Endothelial cell of umbilical vein (primary cell): ENCODE results near the gene HOXA1. TPM values are rescaled to one million over a fixed set of nuclear protein-coding genes. Genes with fewer than 3 reads are reported as not detected.

Experiments used
- BruUV-seq: library from RNA; stranded (reverse); fragments of 400-500 nt; replicated peaks from 2 replicates; lab custom pipeline; 2021; lab: Mats Ljungman, UMichigan
- CTCF ChIA-PET: fragments of 300-600, 350-600 bp; sonication (Branson Sonifier 250); formaldehyde crosslinking; loops from one replicate; lab custom pipeline; 2021; ENCODE audit warnings: antibody characterized with exemption, inconsistent platforms; lab: Charles Lee
- POLR2A ChIA-PET: fragments of 300-600, 350-600 bp; sonication (Branson Sonifier 250); formaldehyde crosslinking; loops from one replicate; lab custom pipeline; 2021; ENCODE audit warnings: antibody characterized with exemption, inconsistent platforms; lab: Charles Lee
- DNase-seq: peaks from one replicate; pipeline ENCODE4 v3.0.0-alpha.2; 2011; ENCODE audit warnings: low read depth, low spot score
- FAIRE-seq: peaks from 2 replicates; lab custom pipeline; 2011; peaks lifted over from hg19 to GRCh38; lab: Jason Lieb, UNC
- H2AFZ ChIP-seq: 2 replicates; pipeline ENCODE4 v1.6.0; 2012; ENCODE audit warnings: low read depth, low read length, control low read depth, inconsistent platforms
- H3K27ac ChIP-seq: 2 replicates; pipeline ENCODE4 v1.5.1; 2011; ENCODE audit warnings: low read depth, mild to moderate bottlenecking, control low read depth, low read length, moderate library complexity; ENCODE audit not compliant: insufficient read depth
- H3K27me3 ChIP-seq, 2 experiments: 2 replicates each; pipeline versions ENCODE4 v1.6.0 to v1.6.1; 2011; ENCODE audit warnings: low read length in 2 of 2, mixed read lengths in 1 of 2; ENCODE audit not compliant: control insufficient read depth in 2 of 2, insufficient read depth in 2 of 2
- H3K36me3 ChIP-seq, 2 experiments: 2 replicates in 1 of 2; 3 replicates in 1 of 2; pipeline ENCODE4 v1.5.1; 2011; ENCODE audit warnings: low read length in 2 of 2, mild to moderate bottlenecking in 1 of 2, moderate library complexity in 1 of 2; ENCODE audit not compliant: control insufficient read depth in 2 of 2, insufficient read depth in 2 of 2; ENCODE audit errors: extremely low read depth in 1 of 2
- H3K4me1 ChIP-seq: 3 replicates; pipeline ENCODE4 v1.5.1; 2011; ENCODE audit warnings: mild to moderate bottlenecking, low read length; ENCODE audit not compliant: control insufficient read depth, insufficient read depth; ENCODE audit errors: extremely low read depth
- H3K4me2 ChIP-seq: 2 replicates; pipeline ENCODE4 v1.6.1; 2011; ENCODE audit warnings: low read length, control low read depth, mixed read lengths; ENCODE audit not compliant: insufficient read depth
- H3K4me3 ChIP-seq, 3 experiments: fragments of 200-600 bp in 1 of 3; sonication (generic), shearing (Covaris generic) in 1 of 3; replicated peaks in 1 of 3; 2 replicates each; pipeline ENCODE4 v1.5.1; 2011 to 2016; ENCODE audit warnings: control low read depth in 3 of 3, low read length in 3 of 3, mild to moderate bottlenecking in 2 of 3, inconsistent platforms in 1 of 3, low read depth in 1 of 3, moderate library complexity in 1 of 3; ENCODE audit not compliant: insufficient read depth in 1 of 3
- H3K79me2 ChIP-seq: 2 replicates; pipeline ENCODE4 v1.6.0; 2012; ENCODE audit warnings: low read length, inconsistent platforms; ENCODE audit not compliant: control insufficient read depth, insufficient read depth
- H3K9ac ChIP-seq: replicated peaks from 2 replicates; pipeline ENCODE3; 2011; ENCODE audit warnings: low read length, control low read depth; ENCODE audit not compliant: insufficient read depth; ENCODE audit errors: extremely low read depth
- H3K9me1 ChIP-seq: replicated peaks from 3 replicates; pipeline ENCODE4 v1.6.0; 2011; ENCODE audit warnings: mild to moderate bottlenecking, low read length; ENCODE audit not compliant: control insufficient read depth, insufficient read depth; ENCODE audit errors: extremely low read depth
- H3K9me3 ChIP-seq: replicated peaks from 2 replicates; pipeline ENCODE4 v1.5.1; 2012; ENCODE audit warnings: low read length, inconsistent platforms; ENCODE audit not compliant: control insufficient read depth, insufficient read depth
- H4K20me1 ChIP-seq: replicated peaks from 2 replicates; pipeline ENCODE3; 2011; ENCODE audit warnings: mild to moderate bottlenecking, low read length; ENCODE audit not compliant: control insufficient read depth, insufficient read depth; ENCODE audit errors: extremely low read depth
- MAX ChIP-seq: IDR thresholded peaks from 2 replicates; pipeline ENCODE4 v1.6.1; 2011; ENCODE audit not compliant: insufficient read depth, insufficient read length
- MYC ChIP-seq: IDR thresholded peaks from one replicate; pipeline ENCODE4 v1.6.1; 2011; ENCODE audit warnings: mild to moderate bottlenecking, low read depth, low read length
- POLR2A ChIP-seq: IDR thresholded peaks from 2 replicates; pipeline ENCODE4 v1.6.1; 2012; ENCODE audit warnings: low read depth, mild to moderate bottlenecking, control low read depth, low read length
- dilution Hi-C: fragments of 300-500 bp; cut with MboI; formaldehyde crosslinking; loops from one replicate; pipeline ENCODE4 v1.15.0; 2019; ENCODE audit warnings: low sequenced_read_pairs; ENCODE audit not compliant: extremely low pct_ligation_motif_present
- intact Hi-C: fragments of 100-400 bp; cut with micrococcal nuclease; formaldehyde crosslinking; loops from one replicate; pipeline ENCODE4 v1.10.0; 2022
- polyA plus RNA-seq, 4 experiments: library from polyadenylated mRNA; depleted of rRNA in 3 of 4; stranded (reverse) in 3 of 4; unstranded in 1 of 4; fragments of >200 nt; gene quantifications; 2 replicates each; pipeline versions ENCODE4 v1.2.1 to v1.2.3, GENCODE V29; 2011 to 2012; ENCODE audit warnings: missing spikeins in 1 of 4
- total RNA-seq: library from RNA; stranded (reverse); gene quantifications from 2 replicates; pipeline ENCODE4 v1.2.3, GENCODE V29; 2021

Gene HOXA1
- total and polyA plus RNA-seq, 2 donors (not counting 3 experiments of a cell fraction or from before 2014, with no cell fraction given), result 1.2 to 2.4 TPM

GRCh38 chr7:27071622-27072390, 24.0 kb downstream of the HOXA1 start:
- H3K27ac ChIP-seq, result no peak overlapping the region
- no peak overlapping the region for H3K9ac ChIP-seq
- H3K4me2 ChIP-seq, result no peak overlapping the region
- H4K20me1 ChIP-seq, result no peaks in the 10 kb centered on the region
- H3K9me3 ChIP-seq, result no peaks in the 10 kb centered on the region
- no peaks in the 10 kb centered on the region for H3K79me2 ChIP-seq
- no peak overlapping the region for H2AFZ ChIP-seq
- CTCF ChIA-PET, result interaction anchor here (0.7 to 0.8 kb wide), 2 partner anchors 14 to 22 kb away, joined by 3 read pairs; no protein-coding TSS in a partner anchor
- H3K36me3 ChIP-seq, result no peaks in the 10 kb centered on the region
- BruUV-seq, result no TSS peak
- H3K4me3 ChIP-seq, result no peak overlapping the region
- intact Hi-C loops (no loop called here), dilution Hi-C loops (no loop called here)
- no peak for FAIRE-seq
- POLR2A ChIA-PET, result no interaction called here
- DNase-seq, result no peak
- no peak for TF ChIP-seq MYC
- TF ChIP-seq POLR2A, result no peak
- H3K9me1 ChIP-seq, result no peaks in the 10 kb centered on the region
- no peaks in the 10 kb centered on the region for H3K27me3 ChIP-seq
- no peaks in the 10 kb centered on the region for H3K4me1 ChIP-seq

- Histone ChIP-seq H3K4me3 (no peak overlapping the region), H3K9ac (no peak overlapping the region), H4K20me1 (no peaks in the 10 kb centered on the region), H3K27me3 (no peaks in the 10 kb centered on the region), H2AFZ (no peak overlapping the region), H3K9me1 (no peaks in the 10 kb centered on the region), H3K4me1 (peaks cover 5% of the 10 kb centered on the region), H3K79me2 (no peaks in the 10 kb centered on the region), H3K27ac (no peak overlapping the region), H3K36me3 (no peaks in the 10 kb centered on the region), H3K4me2 (no peak overlapping the region), H3K9me3 (no peaks in the 10 kb centered on the region)
- intact Hi-C loops, result no loop called here
- FAIRE-seq (no peak), DNase-seq (no peak)
- BruUV-seq, result no TSS peak
- CTCF ChIA-PET, result interaction anchor here (1.0 kb wide), 1 partner anchor 16 kb away, joined by 3 read pairs; no protein-coding TSS in a partner anchor
- POLR2A ChIA-PET, result no interaction called here
- TF ChIP-seq MYC (no peak), MAX (no peak)
- dilution Hi-C loops, result no loop called here
Measured at GRCh38 chr7:27068259-27068658, 27.5 kb downstream of the HOXA1 start.
